ENCODE data around the gene SHROOM1. TPM values are rescaled to one million over a fixed set of nuclear protein-coding genes. Genes with fewer than 3 reads are reported as not detected.

SHROOM1 gene
- total RNA-seq, 1 donor from 2014 or later = 24.2 TPM

GRCh38 chr5:132774406-132774805 lies 56.0 kb downstream of the SHROOM1 start:
- H3K9me3 ChIP-seq = no peaks in the 10 kb centered on the region
- H3K4me1 ChIP-seq = peaks cover 46% of the 10 kb centered on the region
- intact Hi-C loops (cut with DNase I) = no loop called here
- H3K27me3 ChIP-seq = no peaks in the 10 kb centered on the region
- ATAC-seq (no peak), DNase-seq (no peak)
- no peak for TF ChIP-seq CTCF (IDR thresholded peaks at IDR 0.05)
- no peak overlapping the region for H3K4me3 ChIP-seq
- no peaks in the 10 kb centered on the region for H3K36me3 ChIP-seq
- H3K27ac ChIP-seq = no peak overlapping the region

GRCh38 chr5:132773601-132774355 lies 56.7 kb downstream of the SHROOM1 start:
- Histone ChIP-seq H3K4me1 (peaks cover 48% of the 10 kb centered on the region), H3K4me3 (no peak overlapping the region), H3K27me3 (no peaks in the 10 kb centered on the region), H3K36me3 (no peaks in the 10 kb centered on the region), H3K27ac (no peak overlapping the region), H3K9me3 (no peaks in the 10 kb centered on the region)
- intact Hi-C loops (cut with DNase I) = no loop called here
- ATAC-seq (no peak), DNase-seq (no peak)
- TF ChIP-seq CTCF (IDR thresholded peaks at IDR 0.05) = no peak

- DNase-seq = no peak
- no peaks in the 10 kb centered on the region for H3K27me3 ChIP-seq
- ATAC-seq = no peak
- no peaks in the 10 kb centered on the region for H3K36me3 ChIP-seq
- peak overlapping the region; percentile 51 for H3K27ac ChIP-seq
- TF ChIP-seq CTCF (IDR thresholded peaks at IDR 0.05) = no peak
- H3K9me3 ChIP-seq = no peaks in the 10 kb centered on the region
- no peak overlapping the region for H3K4me3 ChIP-seq
- intact Hi-C loops (cut with DNase I) = no loop called here
- H3K4me1 ChIP-seq = peaks cover 49% of the 10 kb centered on the region
Observed at GRCh38 chr5:132773114-132773513, 57.3 kb downstream of the SHROOM1 start.

GRCh38 chr5:132772291-132773070 lies 58.0 kb downstream of the SHROOM1 start:
- peak overlapping the region; percentile 51 for H3K27ac ChIP-seq
- no peak overlapping the region for H3K4me3 ChIP-seq
- no peaks in the 10 kb centered on the region for H3K27me3 ChIP-seq
- H3K4me1 ChIP-seq = peaks cover 47% of the 10 kb centered on the region
- no peak for DNase-seq
- ATAC-seq = no peak
- TF ChIP-seq CTCF (IDR thresholded peaks at IDR 0.05) = no peak
- intact Hi-C loops (cut with DNase I) = no loop called here
- no peaks in the 10 kb centered on the region for H3K36me3 ChIP-seq
- no peaks in the 10 kb centered on the region for H3K9me3 ChIP-seq

Other genes starting within 250 kb of the SHROOM1 start
- not detected for gene IL13, start 172.5 kb downstream of the SHROOM1 start, total RNA-seq
- not detected for gene IL4, start 156.7 kb downstream of the SHROOM1 start, total RNA-seq
- 10.5 TPM for gene KIF3A, start 93.1 kb downstream of the SHROOM1 start, total RNA-seq
- gene CCNI2, start 83.2 kb downstream of the SHROOM1 start, total RNA-seq = 0.55 TPM
- 42.6 TPM for gene SEPTIN8, start 53.4 kb downstream of the SHROOM1 start, total RNA-seq
- gene SOWAHA, start 17.3 kb downstream of the SHROOM1 start, total RNA-seq = not detected
- 0.46 TPM for gene GDF9, start 35.8 kb upstream of the SHROOM1 start, total RNA-seq
- 256 TPM for gene UQCRQ, start 36.0 kb upstream of the SHROOM1 start, total RNA-seq
- 0.69 TPM for gene LEAP2, start 43.0 kb upstream of the SHROOM1 start, total RNA-seq
- gene AFF4, start 133.0 kb upstream of the SHROOM1 start, total RNA-seq = 76.9 TPM
- gene ZCCHC10, start 195.9 kb upstream of the SHROOM1 start, total RNA-seq = 17.0 TPM
- 64.1 TPM for gene HSPA4, start 221.4 kb upstream of the SHROOM1 start, total RNA-seq

All from upper lobe of right lung (tissue), 1 donor.